NOMO-1 treated with DMSO at 0.1 percent for 48 hours (cell line): ENCODE measurements around the gene ADSS1.

Experiments used
- DNase-seq: peaks from one replicate; lab custom pipeline; 2025; ENCODE audit not compliant: unreplicated experiment; lab: John Stamatoyannopoulos, UW

ADSS1 gene

DNA sequence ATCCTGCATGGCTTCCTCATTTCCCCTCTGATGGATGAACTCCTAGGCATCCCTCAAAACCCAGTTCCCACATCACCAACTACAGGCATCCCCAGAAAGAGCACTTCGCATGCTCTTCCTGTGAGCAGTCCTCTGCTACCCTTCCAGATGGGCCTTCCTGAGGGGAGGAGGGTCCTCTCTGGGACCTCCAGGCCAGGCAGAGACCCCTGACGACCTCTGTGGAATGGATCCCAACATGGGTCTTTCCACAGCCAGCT, 69.6 kb downstream of the ADSS1 start:
- no peak for DNase-seq

GRCh38 chr14:104794099-104794498, 70.1 kb downstream of the ADSS1 start:
- DNase-seq = no peak

DNA sequence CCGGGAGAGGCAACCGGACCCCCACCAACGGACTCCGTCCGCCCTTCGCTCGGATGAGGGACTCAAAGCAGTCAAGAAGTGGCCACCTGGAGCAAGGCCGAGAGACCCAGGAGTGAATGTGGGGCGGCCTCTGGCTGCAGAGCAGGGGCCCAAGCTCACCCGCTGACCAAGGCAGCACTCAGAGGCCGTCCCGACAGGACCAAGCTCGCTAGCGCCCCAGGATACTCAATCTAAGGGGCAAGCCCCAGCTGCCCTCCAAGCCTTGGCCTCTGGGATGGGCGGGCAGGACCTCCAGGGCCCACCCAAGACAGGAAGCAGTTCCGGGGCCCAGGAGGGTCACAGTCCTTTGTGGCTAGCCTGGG, 70.6 kb downstream of the ADSS1 start:
- no peak for DNase-seq

DNA sequence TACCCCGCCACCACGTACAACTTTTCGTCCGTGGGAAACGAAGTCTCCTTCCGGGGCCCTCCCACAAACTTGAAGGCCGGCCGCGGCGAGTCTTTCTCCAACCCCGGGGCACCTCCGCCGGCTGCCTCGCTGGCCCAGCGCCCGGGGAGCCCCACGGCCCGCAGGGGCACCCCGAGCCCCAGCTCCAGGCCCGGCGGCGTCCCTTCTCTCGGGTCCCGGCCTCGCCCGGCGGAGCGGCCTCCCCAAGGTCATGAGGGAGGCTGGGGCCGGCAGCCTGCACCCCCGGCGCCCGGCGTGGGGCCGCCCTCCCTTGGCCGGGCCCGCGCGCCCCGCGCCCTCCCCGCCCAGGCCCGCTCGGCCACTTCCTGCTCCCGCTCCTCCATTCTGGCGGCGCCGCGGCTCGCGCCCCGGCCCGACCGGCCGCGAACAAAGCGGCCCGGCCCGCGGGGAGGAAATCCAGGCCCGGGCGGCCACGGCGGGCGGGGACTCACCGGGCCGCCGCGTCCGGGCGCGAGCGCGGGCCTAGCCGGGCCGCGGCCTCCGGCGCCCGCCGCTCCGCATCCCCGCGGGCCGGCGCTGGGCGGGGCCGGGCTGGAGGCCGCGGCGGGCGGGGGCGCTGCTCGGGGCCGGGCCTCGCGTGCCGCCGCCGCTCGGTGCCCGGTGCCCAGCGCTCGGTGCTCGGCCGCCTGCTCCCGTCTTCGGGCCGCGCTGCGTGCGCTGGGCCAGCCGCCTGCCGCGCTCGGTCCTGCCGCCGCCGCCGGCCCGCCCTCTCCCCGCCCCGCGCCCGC, 71.2 kb downstream of the ADSS1 start, which contains the start of gene AKT1:
TSS of gene AKT1 (minus strand) at position 756 of the 788 bp plus-strand sequence. CDS start 3,105 bp downstream, outside the sequence.
- DNase-seq = no peak

- peak; percentile 11 for DNase-seq
These were observed 72.0 kb downstream of the ADSS1 start for GRCh38 chr14:104795781-104796686.

DNA sequence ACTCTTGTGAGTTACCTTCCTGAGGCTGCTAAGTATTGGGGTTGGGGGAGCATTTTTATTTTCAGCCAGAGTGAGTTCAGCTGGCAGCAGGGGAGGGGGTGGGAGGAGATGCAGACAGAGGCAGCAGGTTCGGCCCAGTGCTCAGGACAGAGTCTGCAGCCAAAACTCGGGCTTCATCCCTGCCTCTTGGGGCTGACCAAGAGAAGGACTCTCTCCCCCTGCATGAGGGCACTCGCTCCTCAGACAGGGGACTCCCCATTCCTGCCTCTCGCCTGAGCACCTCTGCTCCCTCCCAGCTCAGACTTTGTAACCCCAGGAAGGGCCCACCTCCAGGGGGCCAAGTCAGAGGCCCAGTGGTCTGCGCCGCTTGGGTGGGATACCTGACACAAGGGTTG, 72.7 kb downstream of the ADSS1 start:
- no peak for DNase-seq
